ENCODE data around the gene ALLC.

ALLC gene

GRCh38 chr2:3667151-3667631 is 9.2 kb downstream of the ALLC start:
- Histone ChIP-seq H3K4me2 (ENCODE audit: low read depth, low read length, poor library complexity, severe bottlenecking) (no peak overlapping the region), H3K79me2 (ENCODE audit: insufficient read depth, low read length) (no peaks in the 10 kb centered on the region), H3K27ac (ENCODE audit: low read depth, low read length) (no peak overlapping the region), H3K27me3 (ENCODE audit: low read length) (no peaks in the 10 kb centered on the region), H3F3A (ENCODE audit: insufficient read depth) (no peaks in the 10 kb centered on the region), H3K9me2 (replicated peaks; ENCODE audit: insufficient read depth, low read length) (no peaks in the 10 kb centered on the region), H3K9ac (ENCODE audit: low read length) (no peak overlapping the region), H3K9me3 (ENCODE audit: insufficient read depth, low read length) (no peaks in the 10 kb centered on the region), H3K4me3 (ENCODE audit: insufficient read depth, low read length, poor library complexity, severe bottlenecking) (no peak overlapping the region), H3K36me3 (ENCODE audit: low read length) (no peaks in the 10 kb centered on the region), H2AFZ (ENCODE audit: low read depth, low read length, severe bottlenecking) (no peak overlapping the region), H4K20me1 (ENCODE audit: low read depth, low read length) (no peaks in the 10 kb centered on the region)
- no peak for TF ChIP-seq EZH2phosphoT487 (conservative IDR thresholded peaks at IDR 0.05; ENCODE audit: low read length)
- TF ChIP-seq, protein P1, sequence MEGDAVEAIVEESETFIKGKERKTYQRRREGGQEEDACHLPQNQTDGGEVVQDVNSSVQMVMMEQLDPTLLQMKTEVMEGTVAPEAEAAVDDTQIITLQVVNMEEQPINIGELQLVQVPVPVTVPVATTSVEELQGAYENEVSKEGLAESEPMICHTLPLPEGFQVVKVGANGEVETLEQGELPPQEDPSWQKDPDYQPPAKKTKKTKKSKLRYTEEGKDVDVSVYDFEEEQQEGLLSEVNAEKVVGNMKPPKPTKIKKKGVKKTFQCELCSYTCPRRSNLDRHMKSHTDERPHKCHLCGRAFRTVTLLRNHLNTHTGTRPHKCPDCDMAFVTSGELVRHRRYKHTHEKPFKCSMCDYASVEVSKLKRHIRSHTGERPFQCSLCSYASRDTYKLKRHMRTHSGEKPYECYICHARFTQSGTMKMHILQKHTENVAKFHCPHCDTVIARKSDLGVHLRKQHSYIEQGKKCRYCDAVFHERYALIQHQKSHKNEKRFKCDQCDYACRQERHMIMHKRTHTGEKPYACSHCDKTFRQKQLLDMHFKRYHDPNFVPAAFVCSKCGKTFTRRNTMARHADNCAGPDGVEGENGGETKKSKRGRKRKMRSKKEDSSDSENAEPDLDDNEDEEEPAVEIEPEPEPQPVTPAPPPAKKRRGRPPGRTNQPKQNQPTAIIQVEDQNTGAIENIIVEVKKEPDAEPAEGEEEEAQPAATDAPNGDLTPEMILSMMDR (IDR thresholded peaks at IDR 0.05; ENCODE audit: insufficient read depth, low read length, poor library complexity, severe bottlenecking) = no peak

DNA sequence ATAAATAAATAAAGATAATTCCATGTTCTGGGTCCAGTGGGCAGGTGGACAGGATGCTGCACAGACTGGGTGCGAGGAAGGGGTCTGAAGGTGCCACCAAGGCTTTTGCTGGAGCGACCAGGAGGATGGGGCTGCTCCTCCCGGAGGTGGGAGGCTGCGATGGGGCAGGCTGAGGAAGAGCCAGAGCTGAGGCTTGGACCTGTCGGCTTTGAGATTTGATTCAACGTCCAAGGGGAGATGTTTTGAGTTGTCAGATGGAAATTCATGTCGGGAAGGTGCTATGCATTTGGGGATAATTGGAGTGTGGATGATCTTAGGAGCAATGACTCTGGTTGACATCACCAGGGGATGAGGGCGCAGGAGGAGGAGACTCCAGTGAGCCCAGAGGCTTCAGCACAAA is 11.7 kb downstream of the ALLC start:
- Histone ChIP-seq H3K27ac (ENCODE audit: low read depth, low read length) (no peak overlapping the region), H3K36me3 (ENCODE audit: low read length) (no peaks in the 10 kb centered on the region), H3K9ac (ENCODE audit: low read length) (no peak overlapping the region), H3K4me2 (ENCODE audit: low read depth, low read length, poor library complexity, severe bottlenecking) (no peak overlapping the region), H3K9me2 (replicated peaks; ENCODE audit: insufficient read depth, low read length) (no peaks in the 10 kb centered on the region), H4K20me1 (ENCODE audit: low read depth, low read length) (no peaks in the 10 kb centered on the region), H3K9me3 (ENCODE audit: insufficient read depth, low read length) (no peaks in the 10 kb centered on the region), H2AFZ (ENCODE audit: low read depth, low read length, severe bottlenecking) (no peak overlapping the region), H3K27me3 (ENCODE audit: low read length) (no peaks in the 10 kb centered on the region), H3F3A (ENCODE audit: insufficient read depth) (no peaks in the 10 kb centered on the region), H3K79me2 (ENCODE audit: insufficient read depth, low read length) (no peaks in the 10 kb centered on the region), H3K4me3 (ENCODE audit: insufficient read depth, low read length, poor library complexity, severe bottlenecking) (no peak overlapping the region)
- no peak for TF ChIP-seq EZH2phosphoT487 (conservative IDR thresholded peaks at IDR 0.05; ENCODE audit: low read length)
- TF ChIP-seq, protein P1 (IDR thresholded peaks at IDR 0.05; ENCODE audit: insufficient read depth, low read length, poor library complexity, severe bottlenecking) = no peak

GRCh38 chr2:3670376-3670775 is 12.4 kb downstream of the ALLC start:
- Histone ChIP-seq H3K9me3 (ENCODE audit: insufficient read depth, low read length) (no peaks in the 10 kb centered on the region), H3K4me2 (ENCODE audit: low read depth, low read length, poor library complexity, severe bottlenecking) (no peak overlapping the region), H4K20me1 (ENCODE audit: low read depth, low read length) (no peaks in the 10 kb centered on the region), H3K27ac (ENCODE audit: low read depth, low read length) (no peak overlapping the region), H3K9ac (ENCODE audit: low read length) (no peak overlapping the region), H3K27me3 (ENCODE audit: low read length) (no peaks in the 10 kb centered on the region), H3K9me2 (replicated peaks; ENCODE audit: insufficient read depth, low read length) (no peaks in the 10 kb centered on the region), H3K36me3 (ENCODE audit: low read length) (no peaks in the 10 kb centered on the region), H3K79me2 (ENCODE audit: insufficient read depth, low read length) (no peaks in the 10 kb centered on the region), H3K4me3 (ENCODE audit: insufficient read depth, low read length, poor library complexity, severe bottlenecking) (no peak overlapping the region), H2AFZ (ENCODE audit: low read depth, low read length, severe bottlenecking) (no peak overlapping the region), H3F3A (ENCODE audit: insufficient read depth) (no peaks in the 10 kb centered on the region)
- TF ChIP-seq, protein P1 (IDR thresholded peaks at IDR 0.05; ENCODE audit: insufficient read depth, low read length, poor library complexity, severe bottlenecking) = no peak
- TF ChIP-seq EZH2phosphoT487 (conservative IDR thresholded peaks at IDR 0.05; ENCODE audit: low read length) = no peak
